Measurements from ENCODE around the gene PCDH9. TPM values are rescaled to one million over a fixed set of nuclear protein-coding genes. Genes with fewer than 3 reads are reported as not detected.
A peak's percentile ranks its signal among the peaks of the same experiment; 100 is the strongest.

Gene PCDH9
- total RNA-seq, 1 donor from 2014 or later, result 14.7 TPM

GRCh38 chr13:66689628-66690027 is 540.5 kb downstream of the PCDH9 start:
- no peak for DNase-seq
- Histone ChIP-seq H3K9me3 (replicated peaks) (peaks cover 8% of the 10 kb centered on the region), H3K4me1 (peaks cover 11% of the 10 kb centered on the region), H3K36me3 (no peaks in the 10 kb centered on the region), H3K4me3 (no peak overlapping the region), H3K27ac (replicated peaks) (no peak overlapping the region), H3K27me3 (ENCODE audit: low read depth) (no peaks in the 10 kb centered on the region)
- intact Hi-C loops (cut with micrococcal nuclease), result no loop called here
- peak; percentile 40 for TF ChIP-seq CTCF (IDR thresholded peaks at IDR 0.05; ENCODE audit: borderline replicate concordance)

GRCh38 chr13:66689037-66689619 is 541.0 kb downstream of the PCDH9 start:
- no peak for TF ChIP-seq CTCF (IDR thresholded peaks at IDR 0.05; ENCODE audit: borderline replicate concordance)
- no peaks in the 10 kb centered on the region for H3K27me3 ChIP-seq (ENCODE audit: low read depth)
- intact Hi-C loops (cut with micrococcal nuclease), result no loop called here
- peaks cover 8% of the 10 kb centered on the region for H3K9me3 ChIP-seq (replicated peaks)
- no peak overlapping the region for H3K4me3 ChIP-seq
- no peaks in the 10 kb centered on the region for H3K36me3 ChIP-seq
- H3K27ac ChIP-seq (replicated peaks), result no peak overlapping the region
- no peak for DNase-seq
- peaks cover 7% of the 10 kb centered on the region for H3K4me1 ChIP-seq

GRCh38 chr13:66681403-66681802 is 548.7 kb downstream of the PCDH9 start:
- H3K27me3 ChIP-seq (ENCODE audit: low read depth), result no peaks in the 10 kb centered on the region
- intact Hi-C loops (cut with micrococcal nuclease), result no loop called here

GRCh38 chr13:66680031-66680430 is 550.1 kb downstream of the PCDH9 start:
- no peaks in the 10 kb centered on the region for H3K4me1 ChIP-seq
- intact Hi-C loops (cut with micrococcal nuclease), result no loop called here
- H3K27ac ChIP-seq (replicated peaks), result no peak overlapping the region
- no peak for DNase-seq
- H3K9me3 ChIP-seq (replicated peaks), result peaks cover 1% of the 10 kb centered on the region
- no peak for TF ChIP-seq CTCF (IDR thresholded peaks at IDR 0.05; ENCODE audit: borderline replicate concordance)
- H3K36me3 ChIP-seq, result no peaks in the 10 kb centered on the region
- H3K27me3 ChIP-seq (ENCODE audit: low read depth), result no peaks in the 10 kb centered on the region
- no peak overlapping the region for H3K4me3 ChIP-seq

More at GRCh38 chr13:66681403-66681802, 548.7 kb downstream of the PCDH9 start:
- no peaks in the 10 kb centered on the region for H3K4me1 ChIP-seq
- no peak for DNase-seq
- H3K9me3 ChIP-seq (replicated peaks), result peaks cover 8% of the 10 kb centered on the region
- H3K4me3 ChIP-seq, result no peak overlapping the region
- H3K36me3 ChIP-seq, result no peaks in the 10 kb centered on the region
- H3K27ac ChIP-seq (replicated peaks), result no peak overlapping the region
- no peak for TF ChIP-seq CTCF (IDR thresholded peaks at IDR 0.05; ENCODE audit: borderline replicate concordance)

GRCh38 chr13:66675620-66676019 is 554.5 kb downstream of the PCDH9 start:
- intact Hi-C loops (cut with micrococcal nuclease), result no loop called here
- TF ChIP-seq CTCF (IDR thresholded peaks at IDR 0.05; ENCODE audit: borderline replicate concordance), result no peak
- Histone ChIP-seq H3K9me3 (replicated peaks) (peaks cover 15% of the 10 kb centered on the region), H3K27ac (replicated peaks) (no peak overlapping the region), H3K27me3 (ENCODE audit: low read depth) (no peaks in the 10 kb centered on the region), H3K4me3 (no peak overlapping the region), H3K36me3 (no peaks in the 10 kb centered on the region), H3K4me1 (no peaks in the 10 kb centered on the region)
- DNase-seq, result no peak
